ENCODE measurements around the gene RPS6KL1.

- no peak for TF ChIP-seq CTCF (IDR thresholded peaks at IDR 0.05)
- no peak for TF ChIP-seq POLR2A (IDR thresholded peaks at IDR 0.05)
Measured at GRCh38 chr14:74963705-74964271, 40.7 kb upstream of the RPS6KL1 start.

All from esophagus squamous epithelium (tissue), 4 donors.